Large intestine (tissue), 3 donors: Measurements from ENCODE around the gene ST8SIA3. TPM values are rescaled to one million over a fixed set of nuclear protein-coding genes. Genes with fewer than 3 reads are reported as not detected.

Experiments
- DNase-seq, 2 donors: peaks; one replicate each; pipeline versions ENCODE4 v3.0.0 to v3.0.0-alpha.2; 2013
- H3K27ac ChIP-seq: one replicate; pipeline ENCODE4 v1.5.1; 2013; ENCODE audit warnings: low read length
- H3K27me3 ChIP-seq: 2 replicates; pipeline ENCODE4 v1.6.1; 2013; ENCODE audit warnings: low read length; ENCODE audit not compliant: control insufficient read depth, insufficient read depth
- H3K36me3 ChIP-seq: 2 replicates; pipeline ENCODE4 v1.6.1; 2013; ENCODE audit warnings: low read length; ENCODE audit not compliant: control insufficient read depth, insufficient read depth
- H3K4me1 ChIP-seq: one replicate; pipeline ENCODE4 v1.6.1; 2013; ENCODE audit warnings: low read length; ENCODE audit not compliant: control insufficient read depth, insufficient read depth
- H3K4me3 ChIP-seq: one replicate; pipeline ENCODE4 v1.5.1; 2013; ENCODE audit warnings: low read length
- H3K9me3 ChIP-seq: one replicate; pipeline ENCODE4 v1.6.1; 2013; ENCODE audit warnings: mild to moderate bottlenecking, low read depth, low read length, moderate library complexity; ENCODE audit not compliant: control insufficient read depth
- WGBS: methylation state at CpG from one replicate; pipeline ENCODE4 v1.1.5; 2013; ENCODE audit warnings: low lambda C conversion rate; ENCODE audit not compliant: insufficient coverage; 5-methylcytosine and 5-hydroxymethylcytosine counted together
- polyA plus RNA-seq: library from polyadenylated mRNA; unstranded; fragments of 120-200 nt; gene quantifications from one replicate; pipeline ENCODE4 v1.2.1, GENCODE V29; 2013

Gene ST8SIA3
- polyA plus RNA-seq, 1 donor = 2.6 TPM

DNA sequence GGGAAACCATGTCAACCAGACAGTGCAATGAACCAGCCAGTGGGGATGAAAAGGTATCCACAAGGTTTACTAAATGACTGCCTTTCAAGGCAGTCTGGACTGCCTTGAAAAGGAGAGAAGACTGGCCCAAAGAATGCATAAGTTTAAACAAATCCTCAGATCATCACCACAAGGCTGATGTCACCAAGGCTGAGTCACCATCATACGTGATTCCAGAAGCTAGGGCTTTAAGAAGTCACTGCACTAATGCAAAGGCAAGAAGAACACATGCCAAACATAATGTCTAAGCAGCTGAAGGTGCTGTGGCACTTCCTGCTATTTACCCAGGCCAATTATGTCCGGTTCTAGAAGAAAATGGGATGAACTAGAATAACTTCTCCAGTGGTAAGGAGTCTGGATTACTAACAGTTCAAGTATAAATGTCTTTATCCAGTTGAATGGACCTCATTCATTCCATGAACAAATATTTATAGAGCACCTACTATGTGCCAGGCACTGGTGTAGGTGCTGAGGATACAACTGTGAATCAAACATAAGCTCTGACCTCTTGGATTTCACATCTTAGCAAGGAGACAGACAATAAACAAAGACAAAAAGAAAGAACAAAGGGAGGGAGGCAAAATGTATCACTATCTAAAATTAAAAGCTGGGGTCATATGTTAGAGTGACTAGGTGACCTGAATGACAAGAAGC, 45.2 kb downstream of the ST8SIA3 start:
- Histone ChIP-seq H3K27ac (no peak overlapping the region), H3K27me3 (peaks cover 5% of the 10 kb centered on the region), H3K9me3 (no peaks in the 10 kb centered on the region), H3K36me3 (no peaks in the 10 kb centered on the region), H3K4me3 (no peak overlapping the region), H3K4me1 (no peaks in the 10 kb centered on the region)
- no peak for DNase-seq
- no CpG with 5 or more reads among the region's 2 CpGs for WGBS

DNA sequence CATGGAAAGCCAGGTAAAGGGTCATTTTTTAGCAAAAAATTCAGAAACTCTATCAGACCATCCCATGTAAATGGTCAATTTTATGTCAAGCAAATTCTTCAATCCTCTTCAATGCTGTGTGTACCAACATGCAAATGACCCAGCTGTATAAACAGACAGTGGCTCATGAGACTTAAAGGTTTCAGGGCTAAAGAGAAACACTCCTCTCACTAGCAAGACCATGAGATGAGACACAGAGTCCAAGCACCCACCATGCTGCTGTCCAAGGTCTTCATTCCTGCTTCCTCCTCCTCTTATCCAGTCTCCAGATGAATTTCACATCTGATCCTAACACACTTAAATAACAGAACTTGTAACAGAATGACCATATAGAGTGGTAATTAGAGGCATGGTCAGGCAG, 52.0 kb downstream of the ST8SIA3 start:
- no peak for DNase-seq
- Histone ChIP-seq H3K27ac (no peak overlapping the region), H3K4me3 (no peak overlapping the region), H3K4me1 (no peaks in the 10 kb centered on the region), H3K36me3 (no peaks in the 10 kb centered on the region), H3K27me3 (peaks cover 8% of the 10 kb centered on the region), H3K9me3 (no peaks in the 10 kb centered on the region)

DNA sequence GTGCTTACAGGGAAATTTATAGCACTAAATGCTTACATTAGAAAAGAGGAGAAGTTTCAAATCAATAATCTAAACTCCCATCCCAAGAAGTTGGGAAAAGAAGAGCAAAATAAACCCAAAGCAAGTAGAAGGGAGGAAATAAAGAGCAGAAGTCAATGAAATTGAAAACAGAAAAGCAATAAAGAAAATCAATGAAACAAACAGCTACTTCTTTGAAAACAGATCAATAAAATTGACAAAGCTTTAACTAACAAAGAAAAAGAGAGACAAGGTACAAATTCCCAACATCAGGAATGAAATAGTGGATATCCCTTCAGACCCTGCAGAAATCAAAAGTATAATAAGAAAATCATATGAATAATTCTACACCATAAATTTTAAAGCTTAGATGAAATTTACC, 57.3 kb downstream of the ST8SIA3 start:
- DNase-seq = no peak
- no peak overlapping the region for H3K4me3 ChIP-seq
- no peaks in the 10 kb centered on the region for H3K4me1 ChIP-seq
- H3K9me3 ChIP-seq = no peaks in the 10 kb centered on the region
- peaks cover 5% of the 10 kb centered on the region for H3K27me3 ChIP-seq
- no peak overlapping the region for H3K27ac ChIP-seq
- no peaks in the 10 kb centered on the region for H3K36me3 ChIP-seq

DNA sequence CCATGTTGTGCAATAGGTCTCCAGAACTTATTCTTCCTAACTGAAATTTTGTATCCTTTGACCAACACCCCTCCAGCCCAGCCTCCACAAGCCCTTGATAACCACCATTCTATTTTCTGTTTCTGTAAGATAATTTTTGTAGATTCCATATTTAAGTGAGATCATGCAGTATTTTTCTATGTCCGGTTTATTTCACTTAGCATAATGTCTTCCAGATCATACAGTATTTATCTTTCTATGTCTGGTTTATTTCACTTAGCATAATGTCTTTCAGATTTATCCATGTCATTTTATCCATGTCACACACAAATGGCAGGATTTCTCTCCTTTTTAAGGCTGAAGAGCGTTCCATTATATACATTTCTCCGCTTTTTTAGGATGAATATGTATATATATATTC, 58.4 kb downstream of the ST8SIA3 start:
- WGBS = 0% methylated on average over 1 of the region's 3 CpGs
- Histone ChIP-seq H3K36me3 (no peaks in the 10 kb centered on the region), H3K4me1 (no peaks in the 10 kb centered on the region), H3K9me3 (no peaks in the 10 kb centered on the region), H3K27ac (no peak overlapping the region), H3K27me3 (peaks cover 6% of the 10 kb centered on the region), H3K4me3 (no peak overlapping the region)
- no peak for DNase-seq

DNA sequence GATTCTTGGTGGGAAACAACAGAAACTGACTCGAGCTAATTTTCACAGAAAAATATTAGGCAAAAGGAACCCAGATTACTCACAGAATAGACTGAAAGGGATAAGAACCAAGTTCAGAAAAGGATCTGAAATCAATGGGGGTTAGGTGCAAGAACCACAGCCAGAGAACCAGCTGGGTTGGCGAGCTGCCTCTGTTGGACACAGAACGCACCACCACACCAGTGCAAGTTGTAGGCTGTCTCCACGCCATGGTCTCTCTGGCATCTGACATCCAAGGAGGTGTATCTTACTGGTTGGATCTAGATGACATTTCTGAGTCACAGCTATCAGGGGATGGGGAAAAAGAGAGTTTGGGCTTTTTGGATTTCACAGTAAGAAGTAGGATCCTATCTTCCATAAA, 64.2 kb downstream of the ST8SIA3 start:
- Histone ChIP-seq H3K27ac (no peak overlapping the region), H3K27me3 (peaks cover 4% of the 10 kb centered on the region), H3K9me3 (no peaks in the 10 kb centered on the region), H3K4me3 (no peak overlapping the region), H3K4me1 (no peaks in the 10 kb centered on the region), H3K36me3 (no peaks in the 10 kb centered on the region)
- whole genome bisulfite sequencing = no CpG with 5 or more reads among the region's 4 CpGs
- DNase-seq = no peak

Other genes starting within 250 kb of the ST8SIA3 start
- gene BOD1L2, start 205.5 kb upstream of the ST8SIA3 start, polyA plus RNA-seq = not detected
- gene ONECUT2, start 82.8 kb downstream of the ST8SIA3 start, polyA plus RNA-seq = 16.1 TPM
- gene FECH, start 234.1 kb downstream of the ST8SIA3 start, polyA plus RNA-seq = 20.0 TPM